ENCODE data around the gene VDAC1.
"Not testable (repeated sequence)": the region's sequence is repeated elsewhere in the genome, so short reads cannot be mapped to it uniquely, and the experiment has no call there.

Gene VDAC1

DNA sequence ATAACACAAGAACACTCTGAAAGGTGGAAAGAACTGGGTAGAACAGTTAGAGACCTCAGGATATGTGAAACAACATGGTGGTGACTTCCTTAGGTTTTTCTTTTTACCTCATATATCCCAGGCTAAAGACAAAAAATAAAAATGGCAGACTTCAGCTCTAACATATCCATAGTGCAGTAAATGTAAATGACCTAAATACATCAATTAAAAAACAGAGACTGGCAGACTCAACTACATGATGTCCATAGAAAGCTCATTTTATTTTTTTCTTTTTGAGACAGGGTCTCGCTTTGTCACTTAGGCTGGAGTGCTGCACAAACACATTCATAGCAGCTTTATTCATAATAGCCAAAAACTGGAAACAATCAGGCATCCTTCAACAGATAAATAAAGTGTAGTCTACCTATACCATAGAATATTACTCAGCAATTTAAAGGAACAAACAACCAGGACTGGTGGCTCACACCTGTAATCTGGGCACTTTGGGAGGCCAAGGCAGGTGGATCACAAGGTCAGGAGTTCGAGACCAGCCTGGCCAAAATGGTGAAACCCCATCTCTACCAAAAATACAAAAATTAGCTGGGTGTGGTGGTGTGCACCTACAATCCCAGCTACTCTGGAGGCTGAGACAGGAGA, 41.2 kb downstream of the VDAC1 start:
- DNase-seq = no peak

DNA sequence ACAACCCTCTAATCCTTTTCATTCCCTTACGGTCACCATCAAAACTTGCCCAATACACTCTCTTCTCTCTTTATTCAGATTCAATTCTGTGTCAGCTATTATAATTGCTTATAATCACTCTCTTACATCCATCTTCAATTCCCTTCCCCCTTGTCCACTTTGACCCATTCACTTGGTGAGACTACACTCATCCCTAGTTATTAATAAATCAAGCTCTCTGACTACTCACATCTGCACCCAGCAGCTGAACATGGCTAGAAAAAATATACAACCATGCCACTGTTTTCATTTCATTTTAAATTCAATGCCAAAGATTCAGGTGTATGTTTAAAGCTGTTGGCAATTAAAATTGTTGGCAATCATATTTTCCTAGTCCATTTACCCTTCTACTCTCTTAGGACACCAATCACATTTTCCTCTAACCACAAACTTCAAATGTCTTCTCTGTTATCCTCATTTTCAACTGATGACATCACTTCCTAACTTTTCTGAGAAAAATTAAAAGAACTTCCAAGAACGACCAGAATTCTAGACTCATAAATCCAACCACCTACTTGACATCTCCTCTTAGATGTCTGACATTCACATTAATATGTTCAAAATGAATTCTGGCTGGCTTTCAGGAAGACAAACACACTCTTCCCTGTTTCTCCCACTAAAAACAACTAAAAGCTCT, 41.8 kb downstream of the VDAC1 start:
- DNase-seq = no peak

DNA sequence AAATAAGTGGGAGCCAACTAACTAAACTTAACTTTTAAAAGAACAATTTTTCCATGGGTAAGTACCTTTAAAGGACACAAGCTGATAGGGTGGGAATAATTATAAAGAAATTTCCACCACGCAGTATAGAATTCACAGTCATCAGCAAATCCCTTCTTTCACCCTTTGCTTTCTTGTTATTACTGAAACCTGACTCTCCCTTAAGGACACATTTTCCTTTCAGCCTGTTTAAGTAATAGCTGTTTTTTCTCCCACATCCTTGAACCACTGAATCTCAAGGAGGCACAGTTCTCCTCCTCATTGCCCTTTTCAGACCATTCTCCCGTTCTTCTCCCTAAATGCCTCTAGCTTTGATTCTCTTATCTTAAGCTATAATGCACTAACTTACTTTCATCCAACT, 42.6 kb downstream of the VDAC1 start:
- DNase-seq = no peak

DNA sequence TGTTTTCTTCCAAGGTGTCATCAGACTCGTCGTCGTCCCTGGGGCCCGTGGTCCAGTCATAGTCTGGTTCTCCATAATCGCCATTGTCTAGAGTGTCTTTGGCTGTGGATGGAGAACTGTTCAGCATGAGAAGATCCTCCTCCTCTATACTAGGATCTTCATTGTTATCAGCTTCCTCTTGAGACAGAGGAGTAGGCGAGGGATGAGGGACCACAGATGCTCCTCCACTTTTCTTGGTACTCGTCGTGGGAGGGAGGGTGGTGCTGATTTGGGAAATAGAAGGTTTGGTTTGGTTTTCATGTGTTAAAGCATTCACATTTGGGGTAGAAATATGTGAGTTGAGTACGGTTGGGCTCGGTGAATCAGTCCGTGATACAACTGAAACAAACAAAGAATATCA, 45.1 kb downstream of the VDAC1 start:
- peak; percentile 28 for DNase-seq

DNA sequence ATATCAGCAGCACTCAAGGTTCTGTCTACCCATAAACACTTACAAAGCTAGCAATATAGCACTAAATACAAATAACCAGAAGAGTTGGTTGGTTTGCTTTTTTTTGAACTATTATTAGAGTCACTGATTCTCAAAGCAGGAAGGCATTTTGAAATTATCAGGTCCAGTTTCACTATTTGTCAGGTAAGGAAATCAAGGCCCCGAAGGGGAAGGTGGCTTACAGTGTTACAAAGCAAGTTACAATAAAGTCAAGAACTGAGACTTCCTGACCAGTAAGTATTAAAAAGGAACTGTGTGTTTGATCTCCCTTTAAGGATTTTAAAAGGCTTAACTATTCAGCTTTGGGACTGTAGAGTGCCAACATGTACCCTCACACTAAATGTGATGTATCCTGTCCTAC, 47.2 kb downstream of the VDAC1 start:
- DNase-seq = no peak

DNA sequence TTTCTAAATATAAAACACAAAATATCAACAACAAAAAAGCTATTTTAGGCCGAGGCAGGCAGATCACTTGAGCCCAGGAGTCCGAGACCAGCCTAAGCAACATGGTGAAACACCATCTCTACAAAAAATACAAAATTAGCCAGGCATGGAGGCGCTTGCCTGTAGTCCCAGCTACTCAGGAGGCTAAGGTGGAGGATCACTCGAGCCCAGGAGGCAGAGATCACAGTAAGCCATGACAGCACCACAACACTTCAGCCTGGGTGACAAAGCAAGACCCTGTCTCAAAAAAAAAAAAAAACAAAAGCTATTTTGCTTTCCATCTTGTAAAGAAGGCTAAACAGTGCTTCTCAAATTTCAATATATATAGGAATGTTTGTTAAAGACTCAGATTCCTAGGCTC, 47.7 kb downstream of the VDAC1 start:
- DNase-seq = peak; percentile 13

DNA sequence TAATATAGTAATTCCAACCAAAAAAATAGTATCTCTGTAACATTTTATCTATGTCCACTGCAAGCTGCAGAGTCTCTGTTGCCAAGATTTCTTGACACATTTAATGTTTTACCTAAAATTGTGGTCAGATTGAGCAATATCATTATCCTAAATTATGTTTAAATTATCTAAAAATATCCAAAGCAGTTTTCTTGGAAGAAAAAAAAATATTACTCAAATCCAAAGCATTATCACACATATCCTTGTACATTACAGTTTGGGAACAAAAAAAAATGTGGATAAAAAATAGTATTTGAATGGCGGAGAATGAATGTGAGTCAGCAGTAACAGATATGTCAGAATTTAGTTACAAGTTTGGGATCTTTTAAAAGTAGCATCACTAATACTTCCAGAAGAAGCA, 48.6 kb downstream of the VDAC1 start:
- DNase-seq = not testable (repeated sequence)

DNA sequence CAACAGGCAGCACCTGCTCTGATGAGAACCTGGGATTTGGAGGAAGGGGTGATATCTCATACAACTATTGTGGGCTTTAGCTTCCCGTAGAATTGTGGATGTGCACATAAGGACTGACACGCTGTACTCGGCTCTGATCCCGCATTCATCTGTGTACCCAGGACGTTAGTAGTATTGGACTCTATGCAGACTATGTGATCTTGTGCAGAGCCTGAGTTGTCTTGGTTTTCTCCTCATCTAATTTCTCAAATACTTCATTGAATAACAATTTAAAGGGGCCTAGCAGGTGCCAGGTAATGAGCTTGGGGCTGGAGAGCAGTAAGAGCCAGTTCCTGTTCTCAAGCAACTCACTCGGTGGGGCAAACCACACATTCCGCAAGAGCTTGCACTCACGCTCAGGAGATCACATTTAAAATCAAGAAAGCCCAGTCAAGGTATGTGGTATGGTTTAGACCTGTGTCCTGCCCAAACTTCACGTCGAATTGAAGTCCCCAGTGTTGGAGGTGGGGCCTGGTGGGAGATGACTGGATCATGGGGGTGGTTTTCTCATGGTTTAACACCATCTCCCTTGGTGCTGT, 51.1 kb downstream of the VDAC1 start:
- DNase-seq = peak; percentile 44

DNA sequence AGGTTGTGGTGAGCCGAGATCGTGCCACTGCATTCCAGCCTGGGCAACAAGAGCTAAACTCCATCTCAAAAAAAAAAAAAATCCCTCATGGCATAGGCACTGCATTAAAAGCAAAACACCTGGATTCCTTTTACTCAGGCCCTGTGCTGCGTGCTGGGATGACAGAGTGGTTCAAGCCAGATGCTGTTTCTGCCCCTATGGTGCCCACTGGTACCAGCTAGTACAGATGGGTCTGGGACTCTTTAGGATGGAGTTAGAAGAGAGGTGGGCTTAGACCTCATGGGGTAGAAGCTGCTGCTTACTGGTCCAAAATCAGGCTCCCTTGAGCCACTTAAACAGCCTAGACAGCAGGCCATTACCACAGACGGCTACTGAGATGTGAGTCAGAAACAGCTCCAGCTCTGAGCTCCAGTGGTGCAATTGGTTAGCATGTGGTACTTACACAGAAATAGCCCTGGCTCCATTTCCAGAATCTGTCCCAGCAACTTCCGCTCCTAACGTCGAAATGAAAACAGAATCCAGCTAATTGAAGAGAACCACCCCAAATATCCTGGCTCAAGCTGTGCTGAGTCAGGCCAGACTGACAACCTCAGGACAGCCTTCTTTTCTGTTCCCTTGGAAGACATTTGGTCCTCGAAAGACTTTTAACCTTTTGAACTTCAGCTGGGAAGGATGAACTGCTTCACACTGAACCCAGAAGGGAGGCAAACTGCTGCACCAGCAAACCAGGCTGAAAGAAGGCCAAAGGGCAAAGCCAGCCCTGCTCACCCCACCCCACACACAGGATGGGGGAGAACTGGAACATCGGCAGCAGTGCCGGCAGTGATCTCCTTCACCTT, 51.8 kb downstream of the VDAC1 start:
- peak; percentile 42 for DNase-seq

DNA sequence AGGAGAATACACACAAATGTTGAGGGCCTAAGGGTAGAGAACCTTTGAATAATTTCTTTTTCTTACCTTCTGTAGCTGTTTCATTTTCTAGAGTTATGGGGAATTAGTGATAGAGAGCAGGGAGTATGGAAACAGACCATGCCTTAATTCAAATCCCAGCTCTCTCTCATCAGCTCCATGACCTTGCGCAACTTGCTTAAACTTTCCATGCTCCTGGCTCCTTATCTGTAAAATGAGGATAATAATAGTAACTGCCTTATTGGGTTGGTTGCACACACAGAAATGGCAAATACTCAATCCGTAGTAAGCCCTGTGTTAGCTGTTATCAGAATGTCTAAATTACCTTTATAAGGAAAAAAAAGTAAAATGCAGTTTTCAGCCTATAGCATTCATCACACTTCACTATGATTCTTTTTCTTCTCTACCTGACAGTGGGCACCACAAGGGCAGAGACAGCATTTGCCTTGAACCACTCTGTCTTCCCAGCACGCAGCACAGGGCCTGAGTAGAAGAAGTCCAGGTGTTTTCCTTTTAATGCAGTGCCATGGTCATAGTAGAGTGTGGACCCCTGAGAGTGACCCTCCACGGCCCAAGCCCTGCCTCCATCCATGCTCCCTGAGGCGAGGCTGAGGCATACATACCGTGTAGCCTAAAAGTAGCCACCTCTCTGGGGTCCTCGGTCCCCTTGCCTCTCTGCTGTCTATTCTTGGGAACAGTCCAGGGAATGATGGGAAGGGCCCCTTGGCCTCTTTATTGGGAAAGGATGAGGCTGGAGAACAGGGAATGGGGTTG, 53.8 kb downstream of the VDAC1 start:
- DNase-seq = no peak

DNA sequence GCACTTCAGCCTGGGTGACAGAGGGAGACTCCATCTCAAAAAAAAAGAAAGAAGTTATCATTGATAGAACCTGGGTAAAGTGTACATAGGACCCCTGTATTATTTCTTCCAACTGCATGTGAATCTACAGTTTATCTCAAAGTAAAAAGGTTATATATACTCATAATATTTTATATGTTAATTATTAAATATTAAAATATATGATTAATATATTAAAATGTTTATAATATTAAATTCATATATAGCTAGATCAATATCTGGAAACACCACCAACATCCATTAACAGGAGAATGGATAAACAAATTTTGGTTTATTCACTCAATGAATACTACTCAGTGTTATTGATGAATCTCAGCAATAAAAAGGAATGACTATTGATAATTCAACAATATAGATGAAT, 56.1 kb downstream of the VDAC1 start:
- DNase-seq = no peak

DNA sequence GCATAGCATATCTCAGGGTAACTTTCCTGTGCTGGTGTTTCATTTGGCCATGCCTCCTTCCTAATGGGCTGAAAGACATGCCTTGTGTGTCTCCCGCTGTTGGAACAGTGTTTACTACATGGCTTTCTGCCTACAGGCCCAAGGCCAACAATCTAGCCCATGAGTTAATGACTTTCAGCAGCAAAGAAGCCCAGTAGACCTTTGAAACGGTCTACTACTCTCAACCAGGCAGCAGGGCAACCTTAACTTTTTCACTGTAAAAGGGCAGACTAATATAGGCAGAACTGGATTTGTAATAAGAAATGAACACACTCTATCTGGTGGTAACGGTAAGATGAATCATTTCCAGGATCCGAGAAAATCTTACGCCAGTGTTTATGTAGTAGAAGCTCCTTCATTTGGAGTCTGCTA, 57.3 kb downstream of the VDAC1 start:
- DNase-seq = peak; percentile 30

DNA sequence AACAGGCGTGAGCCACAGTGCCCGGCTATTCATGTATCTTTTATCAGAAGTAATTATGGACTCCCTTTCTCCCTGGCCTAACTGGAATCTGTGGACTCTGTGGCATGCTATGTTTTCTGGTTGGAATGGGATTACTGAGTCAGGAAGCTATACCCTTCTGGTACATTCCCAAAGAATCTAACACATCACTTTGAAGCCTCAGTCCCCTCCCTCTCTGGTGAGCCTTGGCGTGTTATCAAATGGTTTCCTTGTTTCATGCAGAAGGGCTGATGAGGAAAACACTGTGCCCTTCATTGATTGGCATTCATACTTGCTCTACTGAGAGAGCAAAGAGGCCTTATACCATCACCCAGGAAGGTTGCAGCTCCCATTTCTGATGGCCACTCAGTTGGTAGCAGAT, 59.2 kb downstream of the VDAC1 start:
- DNase-seq = no peak

DNA sequence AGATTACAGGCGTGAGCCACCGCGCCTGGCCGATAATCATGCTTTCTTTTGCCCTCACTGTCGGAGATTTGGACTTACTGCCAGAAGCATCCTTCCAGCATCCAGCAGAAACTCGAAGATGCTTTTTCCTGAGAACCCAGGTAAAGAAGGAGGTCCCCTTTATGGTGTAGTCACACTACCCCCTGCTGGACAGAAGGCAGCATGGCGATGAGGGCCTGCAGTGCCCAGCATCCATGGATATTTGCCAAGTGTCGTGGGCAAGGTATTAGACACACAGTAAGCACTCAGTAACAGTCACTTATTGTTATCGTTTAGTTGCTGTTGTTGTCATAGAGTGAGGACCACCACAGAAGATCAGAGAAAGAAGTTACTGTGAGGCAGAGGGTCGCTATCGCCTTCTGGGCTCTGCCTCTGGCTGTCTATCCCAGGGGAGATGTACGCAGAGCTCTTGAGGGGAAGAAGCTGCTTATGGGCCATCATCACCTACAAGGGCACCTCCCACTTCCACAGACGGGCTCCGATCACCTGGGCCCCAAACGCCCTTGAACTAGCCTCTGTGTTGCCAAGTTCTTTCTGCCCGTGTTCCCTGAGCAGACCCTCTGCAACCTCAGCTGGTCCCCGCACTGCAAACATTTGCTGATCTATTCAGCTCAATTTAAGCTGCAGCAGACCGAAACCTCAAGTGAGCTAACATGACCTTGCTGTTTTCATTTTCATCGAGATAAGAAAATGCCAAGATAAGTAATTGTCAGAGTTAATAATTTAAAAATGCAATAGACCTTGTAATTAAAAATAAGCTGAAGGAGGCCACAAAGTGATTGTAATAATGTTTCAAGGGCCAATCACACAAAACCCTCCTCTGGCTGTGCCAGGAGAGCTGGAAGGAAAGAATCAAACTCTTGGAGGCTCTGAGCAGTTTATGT, 60.3 kb downstream of the VDAC1 start:
- DNase-seq = peak; percentile 69

DNA sequence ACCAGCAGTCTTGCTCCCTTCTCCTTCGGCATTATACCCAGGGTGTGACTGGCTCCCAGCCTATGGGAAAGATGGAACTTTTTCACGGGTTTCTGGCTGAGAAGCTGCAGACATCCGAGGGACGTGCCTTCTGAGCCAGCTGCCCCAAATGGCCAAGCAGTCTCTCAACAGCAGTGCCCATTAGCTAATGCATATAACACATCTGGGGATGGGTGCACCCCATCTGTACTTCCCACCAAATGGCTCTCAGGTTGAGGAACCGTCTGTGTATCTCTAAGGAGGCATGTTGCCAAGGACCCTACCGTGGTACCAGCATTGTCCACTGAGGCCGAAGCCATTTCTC, 61.3 kb downstream of the VDAC1 start:
- DNase-seq = peak; percentile 49

DNA sequence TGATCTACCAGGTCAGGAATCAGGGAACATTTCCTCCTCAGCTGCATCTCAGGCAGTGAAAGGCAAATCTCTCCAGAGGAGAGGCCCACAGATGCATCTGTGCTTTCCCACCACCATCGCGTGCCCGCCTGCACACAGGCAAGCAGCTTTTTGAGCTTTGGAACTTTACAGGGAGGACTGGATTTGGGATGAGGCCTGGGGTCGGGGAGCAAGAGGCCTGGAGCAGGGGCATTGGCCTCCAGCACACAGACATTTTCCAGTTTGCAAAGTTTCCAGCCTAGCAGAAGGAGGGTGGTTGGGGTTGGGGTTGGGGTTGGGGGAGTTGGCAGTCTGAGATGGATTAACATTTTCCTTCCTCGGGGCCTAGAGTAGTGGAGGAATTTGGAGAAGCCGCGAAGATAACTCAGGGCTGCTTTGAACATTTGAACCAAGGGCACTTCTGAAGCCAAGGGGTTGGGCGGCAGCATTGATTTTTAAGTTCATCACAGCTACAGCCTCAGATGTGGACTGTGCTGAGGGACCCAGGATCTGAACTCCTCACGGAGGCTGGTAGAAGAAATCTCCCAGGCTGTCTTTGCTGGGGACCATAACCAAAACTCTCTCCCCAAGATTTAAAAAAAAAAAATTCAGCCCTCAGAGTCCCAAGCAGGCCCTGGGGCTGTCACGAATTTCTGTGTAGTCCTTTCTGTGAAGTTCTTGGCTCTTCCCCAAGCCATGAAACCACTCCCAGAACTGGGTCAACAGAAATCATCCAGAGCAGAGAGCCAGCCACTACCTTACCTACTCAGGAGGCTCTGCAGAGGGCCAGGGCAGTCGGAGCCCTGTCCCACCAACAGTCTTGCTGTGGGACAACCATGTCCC, 61.9 kb downstream of the VDAC1 start:
- peak; percentile 33 for DNase-seq

DNA sequence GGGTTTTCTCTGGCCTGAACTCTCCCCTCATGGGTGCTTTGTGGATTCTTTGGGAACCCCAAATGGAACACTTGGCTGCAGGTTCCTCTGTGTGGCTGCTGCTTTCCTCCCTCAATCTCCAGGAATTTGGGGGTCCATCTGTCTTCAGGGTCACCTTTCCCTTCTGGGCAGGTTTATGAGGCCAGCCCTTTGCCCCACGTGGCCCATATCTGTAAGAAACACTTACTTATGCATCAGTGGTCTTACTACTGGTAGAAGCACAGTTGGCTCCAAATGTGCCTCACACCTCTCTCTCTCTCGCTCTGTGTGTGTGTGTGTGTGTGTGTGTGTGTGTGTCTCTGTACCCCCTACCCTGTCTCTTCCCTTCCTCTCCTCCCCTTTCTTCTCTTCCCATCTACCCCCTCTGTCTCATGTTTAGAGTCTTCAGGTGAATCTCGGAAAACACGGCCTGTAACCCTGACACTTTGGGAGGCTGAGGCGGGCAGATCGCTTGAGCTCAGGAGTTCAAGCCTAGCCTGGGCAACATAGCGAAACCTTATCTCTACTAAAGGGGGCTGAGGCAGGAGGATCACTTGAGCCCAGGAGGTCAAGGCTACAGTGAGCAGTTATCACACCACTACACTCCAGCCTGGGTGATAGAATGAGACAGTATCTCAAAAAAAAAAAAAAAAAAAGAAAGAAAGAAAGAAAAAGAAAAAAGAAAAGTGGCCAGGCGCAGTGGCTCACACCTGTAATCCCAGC, 63.1 kb downstream of the VDAC1 start:
- peak; percentile 45 for DNase-seq

DNA sequence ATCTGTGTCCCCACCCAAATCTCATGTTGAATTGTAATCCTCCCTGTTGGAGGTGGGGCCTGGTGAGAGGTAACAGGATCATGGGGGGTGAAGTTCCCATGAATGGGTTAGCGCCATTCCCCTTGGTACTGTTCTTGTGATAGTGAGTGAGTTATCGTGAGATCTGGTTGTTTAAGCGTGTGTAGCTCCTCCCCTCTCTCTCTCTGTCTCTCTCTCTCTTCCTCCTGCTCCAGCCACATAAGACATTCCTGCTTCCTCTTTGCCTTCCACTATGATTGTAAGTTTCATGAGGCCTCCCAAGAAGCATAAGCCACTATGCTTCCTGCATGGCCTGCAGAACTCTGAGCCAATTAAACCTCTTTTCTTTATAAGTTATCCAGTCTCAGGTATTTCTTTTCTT, 65.1 kb downstream of the VDAC1 start:
- DNase-seq = peak; percentile 28

DNA sequence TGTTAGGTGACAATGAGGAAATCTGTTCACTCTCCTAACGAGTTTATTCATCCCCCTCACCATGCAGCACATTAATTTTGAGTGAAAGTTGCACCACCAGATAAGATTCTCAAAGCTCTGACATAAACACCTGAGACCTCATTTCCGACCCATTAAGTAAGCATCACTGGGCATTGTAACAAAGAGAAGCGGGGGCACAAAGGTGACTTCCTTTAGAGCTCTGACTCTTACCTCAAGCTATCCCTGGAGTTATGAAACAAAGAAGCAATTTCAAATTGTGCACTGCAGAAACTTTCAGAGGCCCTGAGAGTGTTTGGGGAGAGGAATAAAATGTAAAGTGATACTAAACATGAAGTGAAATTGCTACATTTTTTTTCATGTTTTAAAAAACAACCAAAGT, 65.8 kb downstream of the VDAC1 start:
- no peak for DNase-seq

Measured in activated CD8-positive, alpha-beta memory T cell treated with anti-CD3 and anti-CD28 coated beads for 24 hours (primary cell).